ENCODE data around the gene IAPP.

DNA sequence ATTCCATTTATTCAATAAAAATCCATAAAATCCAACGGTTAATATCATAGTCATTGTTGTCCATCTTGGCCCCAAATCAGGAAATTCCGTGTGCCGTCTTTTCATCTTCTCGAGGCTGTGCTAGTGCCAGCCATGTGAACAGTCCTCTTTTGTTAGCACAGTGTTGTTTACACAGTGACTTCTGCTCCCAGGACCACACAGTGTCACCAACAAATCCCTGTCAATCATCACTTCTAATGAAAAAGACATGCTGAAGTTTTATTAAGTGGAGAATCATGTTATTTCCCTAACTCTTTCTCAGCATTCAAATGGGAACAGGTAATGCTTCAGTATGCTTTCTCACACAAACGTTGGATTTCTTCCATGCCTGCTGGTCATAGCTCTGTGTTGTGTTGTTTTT lies 36.0 kb upstream of the IAPP start:
- TF ChIP-seq, protein P1, sequence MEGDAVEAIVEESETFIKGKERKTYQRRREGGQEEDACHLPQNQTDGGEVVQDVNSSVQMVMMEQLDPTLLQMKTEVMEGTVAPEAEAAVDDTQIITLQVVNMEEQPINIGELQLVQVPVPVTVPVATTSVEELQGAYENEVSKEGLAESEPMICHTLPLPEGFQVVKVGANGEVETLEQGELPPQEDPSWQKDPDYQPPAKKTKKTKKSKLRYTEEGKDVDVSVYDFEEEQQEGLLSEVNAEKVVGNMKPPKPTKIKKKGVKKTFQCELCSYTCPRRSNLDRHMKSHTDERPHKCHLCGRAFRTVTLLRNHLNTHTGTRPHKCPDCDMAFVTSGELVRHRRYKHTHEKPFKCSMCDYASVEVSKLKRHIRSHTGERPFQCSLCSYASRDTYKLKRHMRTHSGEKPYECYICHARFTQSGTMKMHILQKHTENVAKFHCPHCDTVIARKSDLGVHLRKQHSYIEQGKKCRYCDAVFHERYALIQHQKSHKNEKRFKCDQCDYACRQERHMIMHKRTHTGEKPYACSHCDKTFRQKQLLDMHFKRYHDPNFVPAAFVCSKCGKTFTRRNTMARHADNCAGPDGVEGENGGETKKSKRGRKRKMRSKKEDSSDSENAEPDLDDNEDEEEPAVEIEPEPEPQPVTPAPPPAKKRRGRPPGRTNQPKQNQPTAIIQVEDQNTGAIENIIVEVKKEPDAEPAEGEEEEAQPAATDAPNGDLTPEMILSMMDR (optimal IDR thresholded peaks at IDR 0.05 in 1 of 3, IDR thresholded peaks at IDR 0.05 in 1 of 3, conservative IDR thresholded peaks at IDR 0.05 in 1 of 3; ENCODE audit: extremely low read depth in 1 of 3, insufficient read depth in 2 of 3, low read length in 3 of 3), result no peak
- no peak for TF ChIP-seq EZH2 (IDR thresholded peaks at IDR 0.05; ENCODE audit: low read length)

Measured in keratinocyte (primary cell).